ENCODE measurements around the gene PANX2.

PANX2 gene

GRCh38 chr22:50221410-50222300 lies 51.1 kb downstream of the PANX2 start:
- Histone ChIP-seq H3K4ac (ENCODE audit: low read depth, low read length) (no peak overlapping the region), H3K79me2 (ENCODE audit: control insufficient read depth, insufficient read depth, low read length) (no peaks in the 10 kb centered on the region), H2BK120ac (ENCODE audit: low read depth, low read length) (no peak overlapping the region), H2BK5ac (ENCODE audit: low read length) (no peak overlapping the region), H2AK5ac (ENCODE audit: low read length) (no peak overlapping the region), H3K79me1 (ENCODE audit: low read length) (no peaks in the 10 kb centered on the region), H3K27ac (ENCODE audit: low read depth, low read length) (no peak overlapping the region), H3K56ac (ENCODE audit: low read length) (no peak overlapping the region), H3K4me3 (ENCODE audit: low read length) (no peak overlapping the region), H4K8ac (ENCODE audit: low read depth, low read length) (no peak overlapping the region), H3K4me2 (ENCODE audit: low read length) (no peak overlapping the region), H3K9ac (ENCODE audit: low read length) (no peak overlapping the region), H3K4me1 (ENCODE audit: control insufficient read depth, low read depth, low read length) (no peaks in the 10 kb centered on the region), H3K23ac (ENCODE audit: low read length) (no peak overlapping the region), H3K36me3 (ENCODE audit: control insufficient read depth, insufficient read depth, low read length) (peaks cover 2% of the 10 kb centered on the region), H3K27me3 (ENCODE audit: insufficient read depth, low read length, poor library complexity) (no peaks in the 10 kb centered on the region), H4K5ac (ENCODE audit: low read length) (no peak overlapping the region), H2BK15ac (replicated peaks; ENCODE audit: low read depth) (no peak overlapping the region), H3K18ac (ENCODE audit: low read length) (no peak overlapping the region)
- WGBS (ENCODE audit: extremely low coverage, insufficient coverage, low lambda C conversion rate) = no CpG with 5 or more reads among the region's 19 CpGs
- DNase-seq = no peak

GRCh38 chr22:50222508-50222907 lies 52.0 kb downstream of the PANX2 start:
- H4K8ac ChIP-seq (ENCODE audit: low read depth, low read length) = no peak overlapping the region
- no peak overlapping the region for H3K9ac ChIP-seq (ENCODE audit: low read length)
- no peak overlapping the region for H3K18ac ChIP-seq (ENCODE audit: low read length)
- H4K5ac ChIP-seq (ENCODE audit: low read length) = no peak overlapping the region
- DNase-seq = no peak
- no peak overlapping the region for H2AK5ac ChIP-seq (ENCODE audit: low read length)
- H3K23ac ChIP-seq (ENCODE audit: low read length) = no peak overlapping the region
- H3K27ac ChIP-seq (ENCODE audit: low read depth, low read length) = no peak overlapping the region
- H3K56ac ChIP-seq (ENCODE audit: low read length) = no peak overlapping the region
- H3K27me3 ChIP-seq (ENCODE audit: insufficient read depth, low read length, poor library complexity) = no peaks in the 10 kb centered on the region
- H2BK15ac ChIP-seq (replicated peaks; ENCODE audit: low read depth) = no peak overlapping the region
- no peak overlapping the region for H3K4me3 ChIP-seq (ENCODE audit: low read length)
- no peaks in the 10 kb centered on the region for H3K79me2 ChIP-seq (ENCODE audit: control insufficient read depth, insufficient read depth, low read length)
- H3K4me1 ChIP-seq (ENCODE audit: control insufficient read depth, low read depth, low read length) = no peaks in the 10 kb centered on the region
- H3K4me2 ChIP-seq (ENCODE audit: low read length) = no peak overlapping the region
- no peak overlapping the region for H2BK120ac ChIP-seq (ENCODE audit: low read depth, low read length)
- no peaks in the 10 kb centered on the region for H3K79me1 ChIP-seq (ENCODE audit: low read length)
- H3K36me3 ChIP-seq (ENCODE audit: control insufficient read depth, insufficient read depth, low read length) = no peaks in the 10 kb centered on the region
- no peak overlapping the region for H3K4ac ChIP-seq (ENCODE audit: low read depth, low read length)
- WGBS (ENCODE audit: extremely low coverage, insufficient coverage, low lambda C conversion rate) = no CpG with 5 or more reads among the region's 8 CpGs
- no peak overlapping the region for H2BK5ac ChIP-seq (ENCODE audit: low read length)

- no peak overlapping the region for H3K23ac ChIP-seq (ENCODE audit: low read length)
- H2BK120ac ChIP-seq (ENCODE audit: low read depth, low read length) = no peak overlapping the region
- no peak overlapping the region for H2BK15ac ChIP-seq (replicated peaks; ENCODE audit: low read depth)
- no peak overlapping the region for H2AK5ac ChIP-seq (ENCODE audit: low read length)
- no peak overlapping the region for H4K8ac ChIP-seq (ENCODE audit: low read depth, low read length)
- no peak overlapping the region for H3K4me3 ChIP-seq (ENCODE audit: low read length)
- H3K27ac ChIP-seq (ENCODE audit: low read depth, low read length) = no peak overlapping the region
- H3K4ac ChIP-seq (ENCODE audit: low read depth, low read length) = no peak overlapping the region
- no peak overlapping the region for H3K4me2 ChIP-seq (ENCODE audit: low read length)
- no peaks in the 10 kb centered on the region for H3K4me1 ChIP-seq (ENCODE audit: control insufficient read depth, low read depth, low read length)
- no peak overlapping the region for H4K5ac ChIP-seq (ENCODE audit: low read length)
- H3K9ac ChIP-seq (ENCODE audit: low read length) = no peak overlapping the region
- H2BK5ac ChIP-seq (ENCODE audit: low read length) = no peak overlapping the region
- no peaks in the 10 kb centered on the region for H3K27me3 ChIP-seq (ENCODE audit: insufficient read depth, low read length, poor library complexity)
- no peaks in the 10 kb centered on the region for H3K79me2 ChIP-seq (ENCODE audit: control insufficient read depth, insufficient read depth, low read length)
- no peaks in the 10 kb centered on the region for H3K36me3 ChIP-seq (ENCODE audit: control insufficient read depth, insufficient read depth, low read length)
- WGBS (ENCODE audit: extremely low coverage, insufficient coverage, low lambda C conversion rate) = no CpG with 5 or more reads among the region's 16 CpGs
- DNase-seq = no peak
- H3K18ac ChIP-seq (ENCODE audit: low read length) = no peak overlapping the region
- H3K79me1 ChIP-seq (ENCODE audit: low read length) = no peaks in the 10 kb centered on the region
- no peak overlapping the region for H3K56ac ChIP-seq (ENCODE audit: low read length)
Measured at GRCh38 chr22:50224071-50224470, 53.5 kb downstream of the PANX2 start.

- no CpG with 5 or more reads among the region's 24 CpGs for WGBS (ENCODE audit: extremely low coverage, insufficient coverage, low lambda C conversion rate)
- no peak overlapping the region for H4K8ac ChIP-seq (ENCODE audit: low read depth, low read length)
- H3K18ac ChIP-seq (ENCODE audit: low read length) = no peak overlapping the region
- no peak overlapping the region for H3K9ac ChIP-seq (ENCODE audit: low read length)
- no peaks in the 10 kb centered on the region for H3K79me1 ChIP-seq (ENCODE audit: low read length)
- no peak overlapping the region for H3K4ac ChIP-seq (ENCODE audit: low read depth, low read length)
- H2BK120ac ChIP-seq (ENCODE audit: low read depth, low read length) = no peak overlapping the region
- DNase-seq = no peak
- H3K4me1 ChIP-seq (ENCODE audit: control insufficient read depth, low read depth, low read length) = no peaks in the 10 kb centered on the region
- no peaks in the 10 kb centered on the region for H3K27me3 ChIP-seq (ENCODE audit: insufficient read depth, low read length, poor library complexity)
- H3K4me3 ChIP-seq (ENCODE audit: low read length) = no peak overlapping the region
- no peak overlapping the region for H3K56ac ChIP-seq (ENCODE audit: low read length)
- H3K4me2 ChIP-seq (ENCODE audit: low read length) = no peak overlapping the region
- no peak overlapping the region for H2AK5ac ChIP-seq (ENCODE audit: low read length)
- no peak overlapping the region for H3K23ac ChIP-seq (ENCODE audit: low read length)
- no peaks in the 10 kb centered on the region for H3K79me2 ChIP-seq (ENCODE audit: control insufficient read depth, insufficient read depth, low read length)
- no peak overlapping the region for H2BK5ac ChIP-seq (ENCODE audit: low read length)
- no peak overlapping the region for H2BK15ac ChIP-seq (replicated peaks; ENCODE audit: low read depth)
- no peak overlapping the region for H3K27ac ChIP-seq (ENCODE audit: low read depth, low read length)
- no peaks in the 10 kb centered on the region for H3K36me3 ChIP-seq (ENCODE audit: control insufficient read depth, insufficient read depth, low read length)
- no peak overlapping the region for H4K5ac ChIP-seq (ENCODE audit: low read length)
Measured at GRCh38 chr22:50225200-50225969, 54.9 kb downstream of the PANX2 start.

- Histone ChIP-seq H3K27me3 (ENCODE audit: insufficient read depth, low read length, poor library complexity) (no peaks in the 10 kb centered on the region), H3K27ac (ENCODE audit: low read depth, low read length) (no peak overlapping the region), H3K4me3 (ENCODE audit: low read length) (no peak overlapping the region), H2AK5ac (ENCODE audit: low read length) (no peak overlapping the region), H3K18ac (ENCODE audit: low read length) (no peak overlapping the region), H3K36me3 (ENCODE audit: control insufficient read depth, insufficient read depth, low read length) (no peaks in the 10 kb centered on the region), H4K8ac (ENCODE audit: low read depth, low read length) (no peak overlapping the region), H3K4me1 (ENCODE audit: control insufficient read depth, low read depth, low read length) (no peaks in the 10 kb centered on the region), H2BK15ac (replicated peaks; ENCODE audit: low read depth) (no peak overlapping the region), H4K5ac (ENCODE audit: low read length) (no peak overlapping the region), H3K79me2 (ENCODE audit: control insufficient read depth, insufficient read depth, low read length) (no peaks in the 10 kb centered on the region), H3K4ac (ENCODE audit: low read depth, low read length) (no peak overlapping the region), H3K56ac (ENCODE audit: low read length) (no peak overlapping the region), H3K23ac (ENCODE audit: low read length) (no peak overlapping the region), H3K9ac (ENCODE audit: low read length) (no peak overlapping the region), H3K4me2 (ENCODE audit: low read length) (no peak overlapping the region), H2BK120ac (ENCODE audit: low read depth, low read length) (no peak overlapping the region), H3K79me1 (ENCODE audit: low read length) (no peaks in the 10 kb centered on the region), H2BK5ac (ENCODE audit: low read length) (no peak overlapping the region)
- WGBS (ENCODE audit: extremely low coverage, insufficient coverage, low lambda C conversion rate) = no CpG with 5 or more reads among the region's 31 CpGs
- no peak for DNase-seq
Measured at GRCh38 chr22:50226063-50226874, 55.7 kb downstream of the PANX2 start.
